ENCODE data around the gene AARS2. TPM values are rescaled to one million over a fixed set of nuclear protein-coding genes. Genes with fewer than 3 reads are reported as not detected.
"Not testable (repeated sequence)": the region's sequence is repeated elsewhere in the genome, so short reads cannot be mapped to it uniquely, and the experiment has no call there.

The AARS2 gene
- total RNA-seq, result 17.3 and 27.0 TPM in 2 replicates

DNA sequence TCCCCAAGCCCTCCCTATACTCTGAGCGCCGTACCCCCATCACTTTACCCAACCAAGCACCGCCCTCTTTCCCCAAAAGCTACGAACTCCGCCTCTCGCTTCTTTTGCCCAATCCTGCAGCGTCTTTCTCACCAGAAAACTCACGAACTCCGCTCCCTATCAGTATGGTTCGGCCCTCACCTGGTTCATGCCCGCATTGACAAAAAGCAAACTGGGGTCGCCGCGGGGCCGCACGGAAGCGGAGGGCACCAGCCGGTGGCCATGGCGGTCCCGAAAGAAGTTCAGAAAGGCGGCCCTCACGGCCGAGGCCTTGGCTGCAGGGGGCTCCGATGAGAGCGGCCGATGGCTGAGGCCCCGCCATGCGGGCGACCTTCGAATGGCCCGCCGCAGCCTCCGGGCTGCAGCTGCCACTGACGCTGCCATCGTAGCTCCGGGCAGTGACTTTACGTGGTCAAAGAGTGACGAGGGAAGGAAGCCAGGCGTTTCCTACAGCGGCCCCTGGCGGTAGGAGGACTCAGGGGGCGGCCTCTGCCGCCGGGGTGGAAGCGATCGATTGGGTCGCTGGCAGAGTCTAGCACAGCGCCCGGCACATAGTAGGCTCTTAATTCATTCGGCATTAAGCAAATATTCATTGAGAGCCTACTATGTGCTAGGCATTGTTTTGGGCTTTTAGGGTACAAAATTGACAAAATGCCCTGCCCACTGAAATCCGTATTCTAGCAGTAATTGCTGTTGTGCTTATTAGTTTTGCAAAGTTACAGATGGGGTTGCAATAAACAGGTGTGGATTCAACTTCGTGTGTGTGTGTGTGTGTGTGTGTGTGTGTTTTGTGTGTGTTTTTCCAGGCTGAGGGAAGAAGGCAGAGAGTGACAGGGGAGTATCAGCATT, at the start of gene AARS2:
AARS2 (minus strand) TSS at position 447 of the 888 bp plus-strand sequence; CDS start at position 423, 24 bp downstream.
- DNase-seq (ENCODE audit: low read depth, low spot score), result peak; percentile 53

DNA sequence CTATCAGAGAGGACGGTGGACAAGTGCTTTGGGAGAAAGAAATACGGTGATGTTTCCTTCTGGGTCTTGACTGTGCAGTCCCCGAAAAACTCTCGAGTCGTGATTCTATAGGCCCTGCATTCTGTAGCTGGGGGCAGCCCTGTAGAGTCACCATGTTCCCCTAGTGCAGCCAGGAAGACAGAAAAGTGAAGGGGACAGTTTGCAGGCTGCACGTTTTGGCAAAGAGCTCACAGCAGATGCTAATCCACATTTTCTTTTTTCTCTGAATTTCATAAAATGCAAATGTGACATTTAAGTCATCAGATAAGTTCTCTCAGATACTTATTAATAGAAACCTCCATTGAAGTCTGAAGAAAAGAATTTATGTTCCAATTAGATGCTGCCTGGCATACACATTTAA, 48.8 kb upstream of the AARS2 start:
- no peak for DNase-seq (ENCODE audit: low read depth, low spot score)

GRCh38 chr6:44359973-44360372, 46.8 kb upstream of the AARS2 start:
- DNase-seq (ENCODE audit: low read depth, low spot score), result no peak

GRCh38 chr6:44356487-44356886, 43.3 kb upstream of the AARS2 start:
- DNase-seq (ENCODE audit: low read depth, low spot score), result no peak

GRCh38 chr6:44355640-44356039, 42.5 kb upstream of the AARS2 start:
- DNase-seq (ENCODE audit: low read depth, low spot score), result no peak

GRCh38 chr6:44353336-44353735, 40.2 kb upstream of the AARS2 start:
- no peak for DNase-seq (ENCODE audit: low read depth, low spot score)

- no peak for DNase-seq (ENCODE audit: low read depth, low spot score)
Measured at GRCh38 chr6:44352259-44352658, 39.1 kb upstream of the AARS2 start.

DNA sequence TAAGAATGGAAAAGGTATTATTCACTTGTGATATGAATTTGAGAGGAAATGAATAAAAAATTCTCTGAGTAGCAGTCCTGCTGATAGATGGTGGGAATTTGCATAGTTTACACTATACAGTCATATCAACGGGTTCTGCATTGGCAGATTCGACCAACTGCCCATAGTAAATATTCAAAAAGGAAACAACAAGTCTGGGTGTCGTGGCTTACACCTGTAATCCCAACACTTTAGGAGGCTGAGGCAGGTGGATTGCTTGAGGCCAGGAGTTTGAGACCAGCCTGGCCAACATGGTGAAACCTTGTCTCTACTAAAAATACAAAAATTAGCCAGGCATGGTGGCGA, 37.5 kb upstream of the AARS2 start:
- DNase-seq (ENCODE audit: low read depth, low spot score), result not testable (repeated sequence)

DNA sequence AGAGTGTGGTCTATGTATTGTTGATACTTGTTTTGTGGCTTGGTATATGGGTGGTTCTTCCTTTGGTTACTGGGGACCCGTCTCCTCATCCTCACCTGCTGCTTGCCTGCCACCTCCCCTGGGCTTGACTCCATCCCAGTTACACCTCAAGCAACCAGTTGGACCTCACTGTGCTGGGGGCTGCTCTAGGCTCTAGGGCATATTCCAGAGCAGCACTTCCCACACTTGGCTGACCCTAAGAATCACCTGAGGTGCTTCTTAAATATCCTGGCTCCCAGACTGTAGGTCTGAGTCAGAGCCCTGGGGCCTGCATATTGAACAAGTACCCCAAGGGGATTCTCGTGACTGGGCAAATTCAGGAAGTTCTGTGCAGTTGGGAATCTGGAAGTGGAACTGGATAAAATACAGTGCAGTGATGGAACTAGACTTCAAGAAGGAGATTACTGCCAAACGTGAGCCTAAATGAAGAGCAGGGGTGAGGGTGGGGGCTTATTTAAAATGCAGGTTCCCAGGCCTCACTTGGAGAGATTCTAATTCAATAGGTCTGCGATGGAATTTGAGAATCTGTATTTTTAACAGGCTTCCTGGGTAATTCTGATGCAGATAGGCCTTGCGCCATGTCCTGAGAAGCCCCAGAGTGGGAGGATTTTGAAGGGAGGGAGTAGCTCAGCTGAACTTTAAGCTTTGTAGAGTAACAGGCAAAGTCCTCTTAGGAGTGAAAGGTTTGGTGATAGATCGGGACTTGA, 36.9 kb upstream of the AARS2 start:
- DNase-seq (ENCODE audit: low read depth, low spot score), result no peak

GRCh38 chr6:44346818-44347217, 33.7 kb upstream of the AARS2 start:
- not testable (repeated sequence) for DNase-seq (ENCODE audit: low read depth, low spot score)

DNA sequence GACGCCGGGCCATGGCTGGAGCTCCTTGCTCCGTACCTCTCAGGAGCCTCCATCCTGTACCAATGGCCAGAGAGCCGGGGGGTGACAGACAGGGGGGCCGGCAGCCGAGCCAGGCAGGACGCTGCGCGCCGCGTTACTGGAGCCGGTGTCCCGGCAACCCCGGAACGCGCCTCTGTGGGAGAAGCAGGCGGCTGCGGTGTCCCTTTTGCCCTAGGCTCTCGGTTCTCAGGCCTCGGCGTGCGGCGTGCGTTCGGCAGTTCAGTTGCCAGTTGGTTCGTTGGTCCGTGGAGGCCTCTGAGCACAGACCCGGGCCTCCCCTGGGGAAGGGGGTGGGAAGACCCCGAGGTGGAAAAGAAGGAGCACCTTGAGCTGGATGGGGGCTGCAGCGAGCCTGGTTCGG, 29.3 kb upstream of the AARS2 start, which contains the start of gene SPATS1:
SPATS1 (plus strand) TSS at position 162 of the 400 bp plus-strand sequence. CDS start 446 bp downstream, outside the sequence.
- no peak for DNase-seq (ENCODE audit: low read depth, low spot score)

DNA sequence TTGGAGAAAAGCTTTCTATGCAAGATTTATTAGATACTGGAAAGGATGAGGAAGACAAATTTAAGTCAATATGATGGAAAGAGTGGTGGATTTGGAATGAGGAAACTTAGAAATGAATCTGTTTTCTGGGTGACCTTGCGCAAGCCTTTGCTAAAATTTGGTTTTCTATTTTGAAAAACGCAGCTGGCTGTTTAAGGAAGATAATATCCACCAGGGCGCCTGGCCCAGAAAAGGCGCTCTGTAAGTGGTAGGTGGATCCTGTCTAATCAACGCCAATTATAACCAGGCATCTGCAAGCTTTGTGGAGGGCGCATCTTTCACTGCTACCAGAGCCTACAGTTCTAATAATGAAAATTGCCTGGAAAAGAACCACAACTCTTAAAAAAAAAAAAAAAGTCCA, 28.9 kb upstream of the AARS2 start:
- DNase-seq (ENCODE audit: low read depth, low spot score), result no peak

DNA sequence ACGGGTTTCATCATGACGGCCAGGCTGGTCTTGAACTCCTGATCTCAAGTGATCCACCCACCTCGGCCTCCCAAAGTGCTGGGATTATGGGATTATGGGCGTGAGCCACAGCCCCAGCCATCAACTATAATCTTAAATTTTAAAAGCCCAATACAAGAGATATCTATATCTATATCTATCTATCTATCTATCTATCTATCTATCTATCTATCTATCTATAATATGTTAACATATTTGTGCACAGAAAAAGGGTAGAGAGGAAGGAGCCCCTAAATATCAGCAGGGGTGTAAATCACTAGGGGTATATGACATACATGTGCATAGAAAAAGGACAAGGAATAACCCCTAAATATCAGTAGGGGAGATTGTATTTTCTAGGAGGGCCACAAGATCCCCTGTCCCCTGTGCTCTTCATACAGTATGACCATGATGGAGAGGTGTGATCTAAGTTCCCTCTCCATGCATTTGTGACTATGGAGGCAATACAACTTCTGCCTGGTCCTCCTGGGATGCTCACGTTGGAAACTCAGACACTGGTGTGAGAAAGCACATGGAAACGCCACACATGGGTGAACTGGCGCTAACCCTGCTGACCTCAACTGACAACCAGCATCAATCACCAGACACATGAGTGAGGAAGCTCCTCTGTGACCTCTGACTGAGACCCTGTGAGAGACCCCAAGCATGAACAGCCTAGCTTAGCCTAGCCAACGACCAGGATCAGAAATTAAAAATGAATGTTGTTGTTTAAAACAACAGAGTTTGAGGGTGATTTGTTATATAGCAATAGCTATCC, 28.1 kb upstream of the AARS2 start:
- no peak for DNase-seq (ENCODE audit: low read depth, low spot score)

GRCh38 chr6:44339763-44340625, 26.8 kb upstream of the AARS2 start:
- DNase-seq (ENCODE audit: low read depth, low spot score), result no peak

DNA sequence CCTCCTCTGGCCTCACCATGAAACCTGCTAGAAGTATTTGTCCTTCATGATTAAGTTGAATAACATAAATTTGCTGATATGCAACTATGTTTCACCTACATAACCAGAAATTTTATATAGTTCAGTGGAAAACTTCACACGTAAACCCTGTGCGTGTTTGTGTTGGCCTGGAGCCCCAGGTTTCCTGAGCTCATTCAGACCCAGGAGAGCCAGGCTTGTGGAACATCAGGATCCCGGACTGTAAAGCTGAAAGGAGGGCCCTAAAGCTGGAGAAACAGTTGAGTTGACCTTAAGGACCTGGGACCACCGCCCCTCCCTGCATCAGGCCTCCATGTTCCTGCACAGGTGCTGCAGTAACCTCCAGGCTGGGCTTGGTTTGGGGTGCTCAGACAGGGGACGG, 26.2 kb upstream of the AARS2 start:
- DNase-seq (ENCODE audit: low read depth, low spot score), result no peak

GRCh38 chr6:44338228-44339122, 25.3 kb upstream of the AARS2 start:
- DNase-seq (ENCODE audit: low read depth, low spot score), result peak; percentile 24

- DNase-seq (ENCODE audit: low read depth, low spot score), result no peak
Measured at GRCh38 chr6:44335631-44336030, 22.5 kb upstream of the AARS2 start.

DNA sequence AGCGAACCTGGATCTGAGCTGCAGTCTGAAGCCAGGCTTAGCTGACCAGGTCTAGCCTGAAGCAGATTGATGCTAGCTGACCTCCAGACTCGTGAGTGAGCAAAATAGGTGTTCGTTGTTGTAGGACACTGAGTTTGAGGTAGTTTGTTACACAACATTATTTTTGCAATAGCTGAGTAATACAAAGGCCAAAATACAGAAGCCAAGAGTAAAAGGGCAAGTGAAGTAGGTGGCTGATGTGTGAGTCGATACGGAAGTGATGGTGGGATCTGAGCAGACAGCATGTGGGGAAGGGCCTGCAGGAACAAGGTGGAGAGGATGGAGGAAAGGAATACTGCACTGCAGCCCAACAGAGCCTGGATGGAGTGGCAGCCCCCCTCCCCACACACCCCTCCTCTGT, 20.8 kb upstream of the AARS2 start:
- no peak for DNase-seq (ENCODE audit: low read depth, low spot score)

DNA sequence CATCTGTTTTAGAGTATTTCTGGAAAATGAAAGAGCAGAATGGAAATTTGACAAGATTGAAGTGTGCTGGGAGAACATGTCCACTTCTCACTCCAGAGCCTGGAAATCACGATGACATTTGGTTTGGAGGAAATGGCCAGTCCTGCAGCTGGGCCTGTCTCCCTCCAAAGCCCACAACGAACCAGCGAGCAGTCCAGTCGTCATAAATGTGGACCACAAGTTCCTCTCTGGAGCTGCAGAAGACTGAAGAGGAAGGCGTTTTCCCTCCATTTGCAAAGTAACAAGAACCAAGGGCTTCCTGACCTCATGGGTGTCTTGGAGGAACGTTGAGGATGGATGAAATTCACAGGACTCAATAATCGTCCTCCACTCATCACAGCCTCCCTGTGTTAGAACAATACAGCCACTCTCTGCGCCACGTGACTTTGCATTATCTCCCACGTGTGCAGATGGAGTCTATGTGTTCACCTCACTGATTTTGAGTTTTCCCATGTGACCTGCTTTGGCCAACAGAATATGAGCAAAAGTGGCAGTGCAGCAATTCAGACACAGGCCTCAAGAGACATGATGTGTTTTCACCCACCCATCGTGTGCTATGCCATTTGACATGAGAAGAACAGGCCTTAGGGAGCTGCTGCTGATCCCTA, 20.2 kb upstream of the AARS2 start:
- no peak for DNase-seq (ENCODE audit: low read depth, low spot score)

Data from pulmonary artery endothelial cell (primary cell).